HEK293 (cell line): ENCODE measurements around the gene ZNHIT1.

Experiments
- KLF16 ChIP-seq: fragments of 450-650 bp; formaldehyde crosslinking; IDR thresholded peaks from 2 replicates; pipeline ENCODE4 v1.5.1; 2017; ENCODE audit warnings: missing biosample characterization, missing genetic modification characterization
- TF ChIP-seq, protein P1 (sequence below): fragments of 450-650 bp; formaldehyde crosslinking; IDR thresholded peaks from 2 replicates; pipeline ENCODE4 v1.5.1; 2016; ENCODE audit warnings: missing biosample characterization, missing genetic modification characterization

GRCh38 chr7:101226721-101227120 lies 8.8 kb downstream of the ZNHIT1 start:
- TF ChIP-seq, protein P1, sequence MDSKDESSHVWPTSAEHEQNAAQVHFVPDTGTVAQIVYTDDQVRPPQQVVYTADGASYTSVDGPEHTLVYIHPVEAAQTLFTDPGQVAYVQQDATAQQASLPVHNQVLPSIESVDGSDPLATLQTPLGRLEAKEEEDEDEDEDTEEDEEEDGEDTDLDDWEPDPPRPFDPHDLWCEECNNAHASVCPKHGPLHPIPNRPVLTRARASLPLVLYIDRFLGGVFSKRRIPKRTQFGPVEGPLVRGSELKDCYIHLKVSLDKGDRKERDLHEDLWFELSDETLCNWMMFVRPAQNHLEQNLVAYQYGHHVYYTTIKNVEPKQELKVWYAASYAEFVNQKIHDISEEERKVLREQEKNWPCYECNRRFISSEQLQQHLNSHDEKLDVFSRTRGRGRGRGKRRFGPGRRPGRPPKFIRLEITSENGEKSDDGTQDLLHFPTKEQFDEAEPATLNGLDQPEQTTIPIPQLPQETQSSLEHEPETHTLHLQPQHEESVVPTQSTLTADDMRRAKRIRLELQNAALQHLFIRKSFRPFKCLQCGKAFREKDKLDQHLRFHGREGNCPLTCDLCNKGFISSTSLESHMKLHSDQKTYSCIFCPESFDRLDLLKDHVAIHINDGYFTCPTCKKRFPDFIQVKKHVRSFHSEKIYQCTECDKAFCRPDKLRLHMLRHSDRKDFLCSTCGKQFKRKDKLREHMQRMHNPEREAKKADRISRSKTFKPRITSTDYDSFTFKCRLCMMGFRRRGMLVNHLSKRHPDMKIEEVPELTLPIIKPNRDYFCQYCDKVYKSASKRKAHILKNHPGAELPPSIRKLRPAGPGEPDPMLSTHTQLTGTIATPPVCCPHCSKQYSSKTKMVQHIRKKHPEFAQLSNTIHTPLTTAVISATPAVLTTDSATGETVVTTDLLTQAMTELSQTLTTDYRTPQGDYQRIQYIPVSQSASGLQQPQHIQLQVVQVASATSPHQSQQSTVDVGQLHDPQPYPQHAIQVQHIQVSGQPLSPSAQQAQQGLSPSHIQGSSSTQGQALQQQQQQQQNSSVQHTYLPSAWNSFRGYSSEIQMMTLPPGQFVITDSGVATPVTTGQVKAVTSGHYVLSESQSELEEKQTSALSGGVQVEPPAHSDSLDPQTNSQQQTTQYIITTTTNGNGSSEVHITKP: no peak
- no peak for TF ChIP-seq KLF16 (tag by site-specific recombination)
